Mesodermal cell (in vitro differentiated cells): Measurements from ENCODE around the gene ASPG.

Experiments
- H3K27ac ChIP-seq: 2 replicates; pipeline ENCODE4 v1.7.0; 2013; ENCODE audit warnings: mild to moderate bottlenecking, low read depth, low read length, moderate library complexity; ENCODE audit not compliant: severe bottlenecking
- H3K36me3 ChIP-seq: 2 replicates; pipeline ENCODE4 v1.7.1; 2013; ENCODE audit warnings: mild to moderate bottlenecking, low read length, moderate library complexity; ENCODE audit not compliant: control insufficient read depth, insufficient read depth
- H3K4me1 ChIP-seq: one replicate; pipeline ENCODE4 v1.7.1; 2013; ENCODE audit warnings: mild to moderate bottlenecking, low read length; ENCODE audit not compliant: insufficient read depth, control insufficient read depth, poor library complexity, severe bottlenecking
- H3K4me3 ChIP-seq: 2 replicates; pipeline ENCODE4 v1.7.0; 2013; ENCODE audit warnings: low read length, control low read depth, mild to moderate bottlenecking; ENCODE audit not compliant: insufficient read depth, poor library complexity, severe bottlenecking; ENCODE audit errors: extremely low read depth
- H3K9me3 ChIP-seq: 2 replicates; pipeline ENCODE4 v1.7.1; 2013; ENCODE audit warnings: mild to moderate bottlenecking, low read length, moderate library complexity; ENCODE audit not compliant: control insufficient read depth
- WGBS, 2 experiments: methylation state at CpG; one replicate each; pipeline ENCODE4 v1.1.5; 2013; ENCODE audit warnings: missing lambda C conversion rate in 2 of 2; ENCODE audit not compliant: insufficient coverage in 2 of 2; 5-methylcytosine and 5-hydroxymethylcytosine counted together

The ASPG gene

GRCh38 chr14:104101651-104102281 is 16.3 kb downstream of the ASPG start:
- Histone ChIP-seq H3K4me1 (no peaks in the 10 kb centered on the region), H3K9me3 (no peaks in the 10 kb centered on the region), H3K36me3 (no peaks in the 10 kb centered on the region), H3K27ac (no peak overlapping the region), H3K4me3 (no peak overlapping the region)
- WGBS, 2 experiments: 92 to 97% methylated on average over 11 to 12 of the region's 16 CpGs

- Histone ChIP-seq H3K4me1 (no peaks in the 10 kb centered on the region), H3K27ac (no peak overlapping the region), H3K36me3 (no peaks in the 10 kb centered on the region), H3K4me3 (no peak overlapping the region), H3K9me3 (no peaks in the 10 kb centered on the region)
- WGBS, 2 experiments: 86 to 98% methylated on average over 10 to 11 of the region's 16 CpGs
Measured at GRCh38 chr14:104102282-104102914, 16.9 kb downstream of the ASPG start.

GRCh38 chr14:104103061-104103445 is 17.6 kb downstream of the ASPG start:
- WGBS, 2 experiments: 92 to 93% methylated on average over 18 to 26 of the region's 26 CpGs

GRCh38 chr14:104103446-104104075 is 18.1 kb downstream of the ASPG start:
- 89 to 94% methylated on average over 20 to 21 of the region's 23 CpGs for WGBS, 2 experiments
- no peak overlapping the region for H3K4me3 ChIP-seq
- no peaks in the 10 kb centered on the region for H3K36me3 ChIP-seq
- H3K9me3 ChIP-seq: no peaks in the 10 kb centered on the region
- no peaks in the 10 kb centered on the region for H3K4me1 ChIP-seq
- H3K27ac ChIP-seq: no peak overlapping the region

More at GRCh38 chr14:104103061-104103445, 17.6 kb downstream of the ASPG start:
- no peak overlapping the region for H3K27ac ChIP-seq
- no peaks in the 10 kb centered on the region for H3K4me1 ChIP-seq
- H3K4me3 ChIP-seq: no peak overlapping the region
- no peaks in the 10 kb centered on the region for H3K36me3 ChIP-seq
- no peaks in the 10 kb centered on the region for H3K9me3 ChIP-seq

- WGBS, 2 experiments: 91 to 97% methylated on average over 28 to 35 of the region's 35 CpGs
- Histone ChIP-seq H3K36me3 (no peaks in the 10 kb centered on the region), H3K4me3 (no peak overlapping the region), H3K4me1 (no peaks in the 10 kb centered on the region), H3K27ac (no peak overlapping the region), H3K9me3 (no peaks in the 10 kb centered on the region)
Measured at GRCh38 chr14:104104076-104104901, 18.8 kb downstream of the ASPG start.

GRCh38 chr14:104105071-104105821 is 19.7 kb downstream of the ASPG start:
- Histone ChIP-seq H3K9me3 (no peaks in the 10 kb centered on the region), H3K27ac (no peak overlapping the region), H3K4me1 (no peaks in the 10 kb centered on the region), H3K36me3 (no peaks in the 10 kb centered on the region), H3K4me3 (no peak overlapping the region)
- 89 to 92% methylated on average over 23 to 27 of the region's 27 CpGs for WGBS, 2 experiments

GRCh38 chr14:104105822-104106470 is 20.4 kb downstream of the ASPG start:
- Histone ChIP-seq H3K36me3 (no peaks in the 10 kb centered on the region), H3K9me3 (no peaks in the 10 kb centered on the region), H3K4me3 (no peak overlapping the region), H3K4me1 (no peaks in the 10 kb centered on the region), H3K27ac (no peak overlapping the region)
- WGBS, 2 experiments: 87 to 92% methylated on average over 15 to 18 of the region's 18 CpGs

- 86 to 92% methylated on average over 16 to 17 of the region's 20 CpGs for WGBS, 2 experiments
- H3K4me3 ChIP-seq: no peak overlapping the region
Measured at GRCh38 chr14:104106471-104106991, 21.0 kb downstream of the ASPG start.

GRCh38 chr14:104107101-104107581 is 21.6 kb downstream of the ASPG start:
- H3K4me3 ChIP-seq: no peak overlapping the region
- 91 to 94% methylated on average over 17 to 19 of the region's 19 CpGs for WGBS, 2 experiments
- no peaks in the 10 kb centered on the region for H3K9me3 ChIP-seq
- no peaks in the 10 kb centered on the region for H3K36me3 ChIP-seq
- H3K27ac ChIP-seq: no peak overlapping the region
- H3K4me1 ChIP-seq: no peaks in the 10 kb centered on the region

More at GRCh38 chr14:104106471-104106991, 21.0 kb downstream of the ASPG start:
- H3K36me3 ChIP-seq: no peaks in the 10 kb centered on the region
- H3K27ac ChIP-seq: no peak overlapping the region
- H3K4me1 ChIP-seq: no peaks in the 10 kb centered on the region
- no peaks in the 10 kb centered on the region for H3K9me3 ChIP-seq
